ENCODE measurements around the gene PRR4.

- TF ChIP-seq CTCF (IDR thresholded peaks at IDR 0.05; ENCODE audit: low read depth, low read length) (no peak), EZH2phosphoT487 (IDR thresholded peaks at IDR 0.05; ENCODE audit: low read depth) (no peak)
These were observed 6.5 kb upstream of the PRR4 start for GRCh38 chr12:10855807-10856206.
